ENCODE data around the gene OLFML2B. TPM values are rescaled to one million over a fixed set of nuclear protein-coding genes. Genes with fewer than 3 reads are reported as not detected.

The OLFML2B gene
- total RNA-seq, 2 donors from 2014 or later = 0.75 to 1.00 TPM

GRCh38 chr1:161989108-161989507 is 34.6 kb downstream of the OLFML2B start:
- TF ChIP-seq CTCF (conservative IDR thresholded peaks at IDR 0.05) = peak; percentile 35
- H3K27me3 Mint-ChIP-seq (ENCODE audit: insufficient read depth) = no peaks in the 10 kb centered on the region
- Histone ChIP-seq H3K9me3 (ENCODE audit: control insufficient read depth, low read length) (peaks cover 7% of the 10 kb centered on the region), H3K4me1 (ENCODE audit: control insufficient read depth, insufficient read depth, low read length) (no peaks in the 10 kb centered on the region), H3K27ac (ENCODE audit: low read depth, low read length) (no peak overlapping the region), H3K36me3 (ENCODE audit: control insufficient read depth, insufficient read depth, low read length) (no peaks in the 10 kb centered on the region), H3K27me3 (ENCODE audit: control insufficient read depth, insufficient read depth, low read length, poor library complexity, severe bottlenecking) (no peaks in the 10 kb centered on the region), H3K4me3 (ENCODE audit: low read length) (no peak overlapping the region), H3K9ac (ENCODE audit: extremely low read depth, low read length, poor library complexity, severe bottlenecking) (no peak overlapping the region)
- no peak overlapping the region for H3K4me3 Mint-ChIP-seq
- no peak for DNase-seq
- H3K27ac Mint-ChIP-seq = no peak overlapping the region
- no peaks in the 10 kb centered on the region for H3K36me3 Mint-ChIP-seq (ENCODE audit: low read depth)
- H3K9me3 Mint-ChIP-seq = peaks cover 6% of the 10 kb centered on the region
- no peaks in the 10 kb centered on the region for H3K4me1 Mint-ChIP-seq

- no peak for DNase-seq
- H3K4me1 ChIP-seq (ENCODE audit: control insufficient read depth, insufficient read depth, low read length) = no peaks in the 10 kb centered on the region
- H3K4me3 ChIP-seq (ENCODE audit: low read length) = no peak overlapping the region
- no peaks in the 10 kb centered on the region for H3K27me3 Mint-ChIP-seq (ENCODE audit: insufficient read depth)
- H3K9me3 ChIP-seq (ENCODE audit: control insufficient read depth, low read length) = peaks cover 7% of the 10 kb centered on the region
- no peaks in the 10 kb centered on the region for H3K36me3 ChIP-seq (ENCODE audit: control insufficient read depth, insufficient read depth, low read length)
- WGBS, 2 experiments (ENCODE audit: insufficient coverage in 1 of 2, insufficient read length in 1 of 2) = 76 to 89% methylated on average over 1 to 4 of the region's 5 CpGs
- no peaks in the 10 kb centered on the region for H3K36me3 Mint-ChIP-seq (ENCODE audit: low read depth)
- no peaks in the 10 kb centered on the region for H3K4me1 Mint-ChIP-seq
- H3K4me3 Mint-ChIP-seq = no peak overlapping the region
- peaks cover 6% of the 10 kb centered on the region for H3K9me3 Mint-ChIP-seq
- H3K27ac Mint-ChIP-seq = no peak overlapping the region
- no peak for TF ChIP-seq CTCF (conservative IDR thresholded peaks at IDR 0.05)
- no peak overlapping the region for H3K27ac ChIP-seq (ENCODE audit: low read depth, low read length)
- H3K9ac ChIP-seq (ENCODE audit: extremely low read depth, low read length, poor library complexity, severe bottlenecking) = no peak overlapping the region
- no peaks in the 10 kb centered on the region for H3K27me3 ChIP-seq (ENCODE audit: control insufficient read depth, insufficient read depth, low read length, poor library complexity, severe bottlenecking)
Observed at GRCh38 chr1:161988413-161988812, 35.3 kb downstream of the OLFML2B start.

GRCh38 chr1:161987872-161988271 is 35.8 kb downstream of the OLFML2B start:
- H3K4me3 Mint-ChIP-seq = no peak overlapping the region
- peaks cover 4% of the 10 kb centered on the region for H3K9me3 Mint-ChIP-seq
- no peaks in the 10 kb centered on the region for H3K4me1 Mint-ChIP-seq
- 91 to 94% methylated on average over 5 of the region's 5 CpGs for WGBS, 2 experiments (ENCODE audit: insufficient coverage in 1 of 2, insufficient read length in 1 of 2)
- Histone ChIP-seq H3K27ac (ENCODE audit: low read depth, low read length) (no peak overlapping the region), H3K27me3 (ENCODE audit: control insufficient read depth, insufficient read depth, low read length, poor library complexity, severe bottlenecking) (no peaks in the 10 kb centered on the region), H3K9ac (ENCODE audit: extremely low read depth, low read length, poor library complexity, severe bottlenecking) (no peak overlapping the region), H3K9me3 (ENCODE audit: control insufficient read depth, low read length) (peaks cover 7% of the 10 kb centered on the region), H3K4me3 (ENCODE audit: low read length) (no peak overlapping the region), H3K4me1 (ENCODE audit: control insufficient read depth, insufficient read depth, low read length) (no peaks in the 10 kb centered on the region), H3K36me3 (ENCODE audit: control insufficient read depth, insufficient read depth, low read length) (no peaks in the 10 kb centered on the region)
- no peaks in the 10 kb centered on the region for H3K27me3 Mint-ChIP-seq (ENCODE audit: insufficient read depth)
- no peak overlapping the region for H3K27ac Mint-ChIP-seq
- TF ChIP-seq CTCF (conservative IDR thresholded peaks at IDR 0.05) = no peak
- DNase-seq = no peak
- no peaks in the 10 kb centered on the region for H3K36me3 Mint-ChIP-seq (ENCODE audit: low read depth)
